Endodermal cell (in vitro differentiated cells): ENCODE results near the gene MARF1. TPM values are rescaled to one million over a fixed set of nuclear protein-coding genes. Genes with fewer than 3 reads are reported as not detected.

Experiments used
- DNase-seq: peaks from one replicate; pipeline ENCODE4 v3.0.0-alpha.2; 2017
- H3K27ac ChIP-seq: 2 replicates; pipeline ENCODE4 v1.5.1; 2013; ENCODE audit warnings: mild to moderate bottlenecking, low read depth, low read length, moderate library complexity
- H3K27me3 ChIP-seq: 2 replicates; pipeline ENCODE4 v1.6.1; 2013; ENCODE audit warnings: mild to moderate bottlenecking, low read length, moderate library complexity; ENCODE audit not compliant: insufficient read depth, control insufficient read depth, poor library complexity, severe bottlenecking
- H3K36me3 ChIP-seq: 2 replicates; pipeline ENCODE4 v1.7.0; 2013; ENCODE audit warnings: mild to moderate bottlenecking, low read length, moderate library complexity; ENCODE audit not compliant: control insufficient read depth, insufficient read depth
- H3K4me1 ChIP-seq: one replicate; pipeline ENCODE4 v1.7.0; 2013; ENCODE audit warnings: low read length; ENCODE audit not compliant: control insufficient read depth, insufficient read depth
- H3K4me3 ChIP-seq: 2 replicates; pipeline ENCODE4 v1.5.1; 2013; ENCODE audit warnings: mild to moderate bottlenecking, low read length, moderate library complexity
- H3K9ac ChIP-seq: 2 replicates; pipeline ENCODE4 v1.6.1; 2013; ENCODE audit warnings: mild to moderate bottlenecking, low read length, moderate library complexity; ENCODE audit not compliant: poor library complexity, severe bottlenecking; ENCODE audit errors: extremely low read depth
- H3K9me3 ChIP-seq: 2 replicates; pipeline ENCODE4 v1.6.1; 2013; ENCODE audit warnings: mild to moderate bottlenecking, low read length, moderate library complexity; ENCODE audit not compliant: control insufficient read depth
- H3K27ac Mint-ChIP-seq: 2 replicates; pipeline ENCODE4 v1.8.0; 2020; ENCODE audit warnings: mixed read lengths
- H3K27me3 Mint-ChIP-seq: 2 replicates; pipeline ENCODE4 v1.8.0; 2021; ENCODE audit warnings: mild to moderate bottlenecking, mixed read lengths; ENCODE audit not compliant: insufficient read depth
- H3K36me3 Mint-ChIP-seq: 2 replicates; pipeline ENCODE4 v1.8.0; 2020; ENCODE audit warnings: low read depth, mixed read lengths
- H3K4me1 Mint-ChIP-seq: 2 replicates; pipeline ENCODE4 v1.8.0; 2020; ENCODE audit warnings: mixed read lengths
- H3K4me3 Mint-ChIP-seq: 2 replicates; pipeline ENCODE4 v1.8.0; 2020; ENCODE audit warnings: mild to moderate bottlenecking, moderate library complexity, mixed read lengths
- H3K9me3 Mint-ChIP-seq: 2 replicates; pipeline ENCODE4 v1.8.0; 2020; ENCODE audit warnings: mild to moderate bottlenecking, mixed read lengths
- WGBS, 2 experiments: methylation state at CpG; one replicate each; pipeline versions ENCODE4 v1.1.5 to v1.1.7; 2013; ENCODE audit warnings: missing lambda C conversion rate in 2 of 2, mixed read lengths in 1 of 2; ENCODE audit not compliant: insufficient coverage in 1 of 2, insufficient read length in 1 of 2; 5-methylcytosine and 5-hydroxymethylcytosine counted together
- total RNA-seq, 2 donors: library from RNA; stranded (reverse); fragmentation: NEBNext Ultra II Directional in 1 of 2; extraction: Animal tissue kit (Norgen Biotek cat#: 25700) in 1 of 2; gene quantifications; 2 replicates in 1 of 2; 3 replicates in 1 of 2; pipeline ENCODE4 v1.2.1, GENCODE V29; 2021
- TF ChIP-seq, protein P1 (sequence below): fragments of 200-600 bp; sonication (generic); conservative IDR thresholded peaks from 2 replicates; pipeline ENCODE4 v1.5.0; 2021; ENCODE audit warnings: antibody characterized with exemption, mild to moderate bottlenecking

The MARF1 gene
- total RNA-seq, 2 donors from 2014 or later, result 39.3 to 39.6 TPM

DNA sequence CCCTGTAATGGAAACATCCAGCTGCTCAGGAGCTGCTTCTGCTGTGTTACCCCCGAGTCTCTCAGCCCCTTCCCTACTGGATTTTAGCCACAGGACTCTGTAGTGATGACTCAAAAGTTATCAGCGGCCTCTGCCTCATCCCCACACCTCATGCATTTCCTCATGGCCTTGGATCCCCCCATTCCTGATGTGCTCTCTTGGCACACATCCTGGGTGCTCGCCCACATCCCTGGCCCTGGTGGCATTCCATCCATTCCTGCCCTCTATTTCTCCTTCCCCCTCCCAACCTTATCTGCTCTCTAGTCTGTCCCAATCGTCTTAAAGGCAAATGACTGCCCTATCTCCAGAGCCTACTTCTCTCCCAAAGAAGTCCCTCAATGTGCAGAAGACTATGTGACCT is 24.6 kb downstream of the MARF1 start:
- Histone ChIP-seq H3K27me3 (no peaks in the 10 kb centered on the region), H3K36me3 (peaks cover 77% of the 10 kb centered on the region), H3K9me3 (no peaks in the 10 kb centered on the region), H3K4me3 (no peak overlapping the region), H3K27ac (no peak overlapping the region), H3K9ac (no peak overlapping the region), H3K4me1 (no peaks in the 10 kb centered on the region)
- WGBS, 2 experiments, result 90 to 95% methylated on average over 3 to 4 of the region's 4 CpGs
- no peak for DNase-seq
- TF ChIP-seq, protein P1, sequence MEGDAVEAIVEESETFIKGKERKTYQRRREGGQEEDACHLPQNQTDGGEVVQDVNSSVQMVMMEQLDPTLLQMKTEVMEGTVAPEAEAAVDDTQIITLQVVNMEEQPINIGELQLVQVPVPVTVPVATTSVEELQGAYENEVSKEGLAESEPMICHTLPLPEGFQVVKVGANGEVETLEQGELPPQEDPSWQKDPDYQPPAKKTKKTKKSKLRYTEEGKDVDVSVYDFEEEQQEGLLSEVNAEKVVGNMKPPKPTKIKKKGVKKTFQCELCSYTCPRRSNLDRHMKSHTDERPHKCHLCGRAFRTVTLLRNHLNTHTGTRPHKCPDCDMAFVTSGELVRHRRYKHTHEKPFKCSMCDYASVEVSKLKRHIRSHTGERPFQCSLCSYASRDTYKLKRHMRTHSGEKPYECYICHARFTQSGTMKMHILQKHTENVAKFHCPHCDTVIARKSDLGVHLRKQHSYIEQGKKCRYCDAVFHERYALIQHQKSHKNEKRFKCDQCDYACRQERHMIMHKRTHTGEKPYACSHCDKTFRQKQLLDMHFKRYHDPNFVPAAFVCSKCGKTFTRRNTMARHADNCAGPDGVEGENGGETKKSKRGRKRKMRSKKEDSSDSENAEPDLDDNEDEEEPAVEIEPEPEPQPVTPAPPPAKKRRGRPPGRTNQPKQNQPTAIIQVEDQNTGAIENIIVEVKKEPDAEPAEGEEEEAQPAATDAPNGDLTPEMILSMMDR, result no peak
- H3K9me3 Mint-ChIP-seq, result no peaks in the 10 kb centered on the region
- H3K4me1 Mint-ChIP-seq, result no peaks in the 10 kb centered on the region
- H3K27me3 Mint-ChIP-seq, result no peaks in the 10 kb centered on the region
- H3K4me3 Mint-ChIP-seq, result no peak overlapping the region
- no peak overlapping the region for H3K27ac Mint-ChIP-seq
- peaks cover 67% of the 10 kb centered on the region for H3K36me3 Mint-ChIP-seq

DNA sequence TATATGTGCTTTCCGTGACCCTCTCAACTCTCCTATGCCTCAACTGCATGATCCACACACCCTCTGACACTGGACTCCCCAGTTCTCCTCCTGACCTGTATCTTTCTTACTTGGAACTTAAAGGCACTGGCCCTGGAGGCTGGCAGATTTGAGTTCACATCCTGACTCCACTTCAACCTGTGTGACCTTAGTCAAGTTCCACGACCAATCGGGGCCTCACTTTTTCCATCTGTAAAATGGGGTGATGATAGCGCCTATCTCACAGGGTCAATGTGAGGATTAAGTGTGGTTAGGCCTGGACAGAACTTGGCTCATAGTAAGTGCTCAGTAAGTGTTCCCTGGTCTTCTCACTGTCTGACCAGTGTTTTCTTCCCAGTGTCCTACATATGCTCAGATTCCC is 25.1 kb downstream of the MARF1 start:
- TF ChIP-seq, protein P1, result no peak
- DNase-seq, result no peak
- H3K27ac Mint-ChIP-seq, result no peak overlapping the region
- H3K9me3 Mint-ChIP-seq, result no peaks in the 10 kb centered on the region
- Histone ChIP-seq H3K9ac (no peak overlapping the region), H3K27ac (no peak overlapping the region), H3K36me3 (peaks cover 78% of the 10 kb centered on the region), H3K4me1 (no peaks in the 10 kb centered on the region), H3K9me3 (no peaks in the 10 kb centered on the region), H3K4me3 (no peak overlapping the region), H3K27me3 (no peaks in the 10 kb centered on the region)
- 89 to 91% methylated on average over 4 of the region's 4 CpGs for WGBS, 2 experiments
- no peaks in the 10 kb centered on the region for H3K4me1 Mint-ChIP-seq
- H3K27me3 Mint-ChIP-seq, result no peaks in the 10 kb centered on the region
- no peak overlapping the region for H3K4me3 Mint-ChIP-seq
- peaks cover 70% of the 10 kb centered on the region for H3K36me3 Mint-ChIP-seq

DNA sequence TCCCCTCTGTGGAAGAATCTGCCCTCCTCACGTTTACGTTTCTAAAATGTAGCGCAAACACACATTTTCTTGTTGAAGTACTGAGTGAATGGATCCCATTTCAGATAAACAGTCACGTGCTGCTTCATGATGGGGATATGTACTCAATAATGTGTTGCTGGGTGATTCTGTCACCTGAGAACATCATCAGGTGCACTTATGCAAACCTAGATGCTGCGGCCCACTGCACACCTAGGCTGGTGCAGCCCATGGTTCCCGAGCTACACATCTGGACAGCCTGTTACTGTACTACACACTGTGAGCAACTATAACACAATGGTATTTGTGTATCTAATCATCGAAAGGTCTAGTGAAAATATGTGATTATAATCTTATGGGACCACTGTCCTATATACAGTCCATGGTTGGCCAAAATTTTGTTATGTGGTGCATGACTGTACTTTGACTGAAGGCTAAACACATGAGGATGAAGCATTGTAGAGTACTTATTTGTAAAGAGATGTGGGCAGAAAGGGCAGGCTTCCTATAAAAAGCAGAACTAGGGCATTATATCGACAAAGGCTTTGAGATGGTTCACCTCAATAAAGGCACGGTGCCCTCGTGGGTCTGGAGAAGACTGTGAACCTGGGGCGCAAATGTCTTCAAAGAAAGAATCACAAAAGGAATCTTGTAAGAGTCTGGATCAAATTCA is 26.3 kb downstream of the MARF1 start:
- Mint-ChIP-seq H3K27me3 (no peaks in the 10 kb centered on the region), H3K36me3 (peaks cover 77% of the 10 kb centered on the region), H3K4me1 (no peaks in the 10 kb centered on the region), H3K4me3 (no peak overlapping the region), H3K9me3 (no peaks in the 10 kb centered on the region), H3K27ac (no peak overlapping the region)
- H3K9ac ChIP-seq, result no peak overlapping the region
- no peaks in the 10 kb centered on the region for H3K27me3 ChIP-seq
- 95% methylated on average over 8 to 11 of the region's 11 CpGs for WGBS, 2 experiments
- no peak for DNase-seq
- H3K4me3 ChIP-seq, result no peak overlapping the region
- H3K36me3 ChIP-seq, result peaks cover 79% of the 10 kb centered on the region
- TF ChIP-seq, protein P1, result no peak
- no peaks in the 10 kb centered on the region for H3K4me1 ChIP-seq
- H3K9me3 ChIP-seq, result no peaks in the 10 kb centered on the region
- H3K27ac ChIP-seq, result no peak overlapping the region
